Heart left ventricle (tissue), 16 donors: ENCODE measurements around the gene ARRB1. TPM values are rescaled to one million over a fixed set of nuclear protein-coding genes. Genes with fewer than 3 reads are reported as not detected.
"Not testable (repeated sequence)": the region's sequence is repeated elsewhere in the genome, so short reads cannot be mapped to it uniquely, and the experiment has no call there.

ENCODE experiments used
- ATAC-seq, 4 donors: fragments of 200-7000 bp; cut with Tn5 transposase; one replicate each; pipeline ENCODE4 v1.9.1; 2020 to 2022; ENCODE audit warnings: moderate library complexity in 4 of 4, mild to moderate bottlenecking in 3 of 4, moderate number of reproducible peaks in 1 of 4
- DNase-seq, 5 donors: peaks; one replicate each; pipeline ENCODE4 v3.0.0-alpha.2; 2020
- H3K27ac ChIP-seq, 12 donors: fragments of 200-600 bp; sonication (generic) in 4 of 12; one replicate each; pipeline versions ENCODE4 v1.5.0 to v1.8.0; 2016 to 2022; ENCODE audit warnings: mild to moderate bottlenecking in 2 of 12
- H3K27me3 ChIP-seq, 9 donors: fragments of 200-600 bp; sonication (generic) in 2 of 9; one replicate each; pipeline versions ENCODE4 v1.5.1 to v1.8.0; 2016 to 2022; ENCODE audit warnings: mild to moderate bottlenecking in 3 of 9
- H3K36me3 ChIP-seq, 9 donors: fragments of 200-600 bp; sonication (generic) in 2 of 9; one replicate each; pipeline versions ENCODE4 v1.5.0 to v1.8.0; 2018 to 2022; ENCODE audit warnings: mild to moderate bottlenecking in 2 of 9
- H3K4me1 ChIP-seq, 12 donors: fragments of 200-600 bp; sonication (generic) in 4 of 12; one replicate each; pipeline versions ENCODE4 v1.5.0 to v1.8.0; 2016 to 2022; ENCODE audit warnings: mild to moderate bottlenecking in 3 of 12
- H3K4me3 ChIP-seq, 12 donors: fragments of 200-600 bp; sonication (generic) in 4 of 12; one replicate each; pipeline versions ENCODE4 v1.5.0 to v1.8.0; 2017 to 2022; ENCODE audit warnings: mild to moderate bottlenecking in 9 of 12, moderate library complexity in 4 of 12
- H3K9me3 ChIP-seq, 12 donors: fragments of 200-600 bp; sonication (generic) in 4 of 12; one replicate each; pipeline versions ENCODE4 v1.5.0 to v1.8.0; 2016 to 2022; ENCODE audit warnings: mild to moderate bottlenecking in 1 of 12
- POLR2A ChIP-seq, 2 donors: fragments of 450-650 bp; IDR thresholded peaks; one replicate each; pipeline ENCODE4 v1.6.1; 2017; ENCODE audit warnings: antibody characterized with exemption in 2 of 2, mild to moderate bottlenecking in 2 of 2, moderate library complexity in 2 of 2
- WGBS, 4 donors: extraction: QIAGEN DNeasy Blood & Tissue Kit in 2 of 4; methylation state at CpG; one replicate each; pipeline versions ENCODE4 v1.1.5 to v1.1.7; 2013 to 2018; 5-methylcytosine and 5-hydroxymethylcytosine counted together
- intact Hi-C, 10 donors: fragments of 100-400 bp; cut with DNase I; formaldehyde crosslinking; loops; one replicate each; pipeline versions ENCODE4 v1.11.1 to v1.14.2; 2022
- polyA plus RNA-seq, 2 donors: library from polyadenylated mRNA; stranded (reverse); fragments of 200-250 nt; gene quantifications; one replicate each; pipeline ENCODE4 v1.2.3, GENCODE V29; 2013
- total RNA-seq, 9 donors: library from RNA; depleted of rRNA in 2 of 9; stranded (reverse); fragments of >200 nt in 2 of 9; fragmentation: NEBNext Ultra II Directional in 3 of 9; extraction: Animal tissue kit (Norgen Biotek cat#: 25700) in 3 of 9; gene quantifications; one replicate each; pipeline versions ENCODE4 v1.1.0 to v1.2.4, GENCODE V29; 2016 to 2023
- TF ChIP-seq, protein P1 (sequence below), 12 donors: fragments of 200-600 bp; sonication (generic) in 4 of 12; IDR thresholded peaks; one replicate each; pipeline versions ENCODE4 v1.5.0 to v1.8.0; 2018 to 2022; ENCODE audit warnings: antibody characterized with exemption in 12 of 12, mild to moderate bottlenecking in 5 of 12
- donor health status: ischemic (EF 13 %, LVEDD 7.1; RV severe dilation, severe dysfunction).
- donor health status: healthy with polysubstance abuse.
- donor health status: DM: no; HTN: yes; CAD: no.
- donor health status: DM: no; HTN: no; CAD: no.
- donor health status: ischemic (EF 25% LVEDD 6.9; RV normal size, moderate dysfunction).
- donor health status: ischemic (EF 25% LVEDD 5.7; RV mildly dilated, moderate dysfunction).
- donor health status: healthy.
- donor health status: DM: yes; HTN: yes; CAD: no.
- donor health status: ischemic (EF 35%, LVEDD 5.7; RV mildly dilated, moderate dysfunction).
- donor health status: nonischemic (EF 11% LVEDD 7.7; RV severe dilation, severe dysfunction).
- donor health status: DM: yes; HTN: yes; CAD: no.
- donor health status: PGD.
- donor health status: ischemic (EF 29% LVEDD 5.4; RV normal size, mild dysfunction).
- donor health status: nonischemic (EF 23%, LVEDD 6.1; RV moderate dilation, normal function).

Gene ARRB1
- total and polyA plus RNA-seq, 11 donors: 7.9 to 58.9 (median 25.4) TPM

DNA sequence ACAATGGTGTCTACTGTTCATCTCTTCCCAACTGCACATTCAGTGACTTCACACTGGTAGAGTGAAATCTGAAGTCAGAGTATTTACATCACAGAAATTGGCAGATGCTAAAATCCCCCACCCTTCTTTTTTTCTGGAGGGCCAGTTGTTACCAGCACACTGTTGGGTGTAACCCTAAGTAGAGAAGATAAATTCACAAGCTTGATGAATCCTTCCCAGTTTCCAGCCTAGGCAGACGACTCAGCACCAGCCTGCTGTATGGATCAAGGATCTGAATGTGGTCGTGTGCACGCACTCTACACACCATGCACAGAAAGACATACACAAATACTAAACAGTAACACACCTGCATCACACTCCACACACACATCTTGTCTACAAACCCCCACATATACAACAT lies 46.0 kb downstream of the ARRB1 start:
- Histone ChIP-seq H3K9me3 (no peaks in the 10 kb centered on the region), H3K4me3 (peak overlapping the region in 9 of 12 donors; percentile 34 to 56 (median 45)), H3K4me1 (peaks cover 5 to 57% (median 29%) of the 10 kb centered on the region in 12 donors), H3K36me3 (peaks cover 0 to 13% (median 0%) of the 10 kb centered on the region in 9 donors), H3K27me3 (no peaks in the 10 kb centered on the region), H3K27ac (peak overlapping the region in 9 of 12 donors; percentile 42 to 81 (median 75))
- ATAC-seq (no peak), DNase-seq (no peak)
- 57 to 73% (median 66%) methylated on average over 3 of the region's 3 CpGs for WGBS, 4 donors
- intact Hi-C loops: no loop called here
- TF ChIP-seq POLR2A (IDR thresholded peaks at IDR 0.05): no peak
- TF ChIP-seq, protein P1, sequence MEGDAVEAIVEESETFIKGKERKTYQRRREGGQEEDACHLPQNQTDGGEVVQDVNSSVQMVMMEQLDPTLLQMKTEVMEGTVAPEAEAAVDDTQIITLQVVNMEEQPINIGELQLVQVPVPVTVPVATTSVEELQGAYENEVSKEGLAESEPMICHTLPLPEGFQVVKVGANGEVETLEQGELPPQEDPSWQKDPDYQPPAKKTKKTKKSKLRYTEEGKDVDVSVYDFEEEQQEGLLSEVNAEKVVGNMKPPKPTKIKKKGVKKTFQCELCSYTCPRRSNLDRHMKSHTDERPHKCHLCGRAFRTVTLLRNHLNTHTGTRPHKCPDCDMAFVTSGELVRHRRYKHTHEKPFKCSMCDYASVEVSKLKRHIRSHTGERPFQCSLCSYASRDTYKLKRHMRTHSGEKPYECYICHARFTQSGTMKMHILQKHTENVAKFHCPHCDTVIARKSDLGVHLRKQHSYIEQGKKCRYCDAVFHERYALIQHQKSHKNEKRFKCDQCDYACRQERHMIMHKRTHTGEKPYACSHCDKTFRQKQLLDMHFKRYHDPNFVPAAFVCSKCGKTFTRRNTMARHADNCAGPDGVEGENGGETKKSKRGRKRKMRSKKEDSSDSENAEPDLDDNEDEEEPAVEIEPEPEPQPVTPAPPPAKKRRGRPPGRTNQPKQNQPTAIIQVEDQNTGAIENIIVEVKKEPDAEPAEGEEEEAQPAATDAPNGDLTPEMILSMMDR (IDR thresholded peaks at IDR 0.05): no peak

DNA sequence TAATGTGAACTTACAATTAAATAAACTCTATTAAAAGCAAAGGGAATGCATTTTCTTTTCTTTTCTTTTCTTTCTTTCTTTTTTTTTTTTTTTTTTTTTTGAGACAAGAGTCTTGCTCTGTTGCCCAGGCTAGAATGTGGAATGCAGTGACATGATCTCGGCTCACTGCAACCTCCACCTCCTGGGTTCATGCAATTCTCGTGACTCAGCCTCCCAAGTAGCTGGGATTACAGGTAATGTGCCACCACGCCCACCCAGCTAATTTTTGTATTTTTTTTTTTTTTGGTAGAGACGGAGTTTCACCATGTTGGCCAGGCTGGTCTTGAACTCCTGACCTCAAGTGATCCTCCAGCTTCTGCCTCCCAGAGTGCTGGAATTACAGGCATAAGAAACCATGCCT lies 46.5 kb downstream of the ARRB1 start:
- ATAC-seq, intact Hi-C loops, H3K36me3 ChIP-seq, H3K27me3 ChIP-seq, H3K9me3 ChIP-seq, DNase-seq: not testable (repeated sequence)
- Histone ChIP-seq H3K27ac (peak overlapping the region in 8 of 12 donors; percentile 42 to 81 (median 75)), H3K4me1 (peaks cover 5 to 52% (median 25%) of the 10 kb centered on the region in 12 donors), H3K4me3 (peak overlapping the region in 1 of 12 donors; percentile 46)
- 78 to 93% (median 89%) methylated on average over 4 of the region's 4 CpGs for WGBS, 4 donors

DNA sequence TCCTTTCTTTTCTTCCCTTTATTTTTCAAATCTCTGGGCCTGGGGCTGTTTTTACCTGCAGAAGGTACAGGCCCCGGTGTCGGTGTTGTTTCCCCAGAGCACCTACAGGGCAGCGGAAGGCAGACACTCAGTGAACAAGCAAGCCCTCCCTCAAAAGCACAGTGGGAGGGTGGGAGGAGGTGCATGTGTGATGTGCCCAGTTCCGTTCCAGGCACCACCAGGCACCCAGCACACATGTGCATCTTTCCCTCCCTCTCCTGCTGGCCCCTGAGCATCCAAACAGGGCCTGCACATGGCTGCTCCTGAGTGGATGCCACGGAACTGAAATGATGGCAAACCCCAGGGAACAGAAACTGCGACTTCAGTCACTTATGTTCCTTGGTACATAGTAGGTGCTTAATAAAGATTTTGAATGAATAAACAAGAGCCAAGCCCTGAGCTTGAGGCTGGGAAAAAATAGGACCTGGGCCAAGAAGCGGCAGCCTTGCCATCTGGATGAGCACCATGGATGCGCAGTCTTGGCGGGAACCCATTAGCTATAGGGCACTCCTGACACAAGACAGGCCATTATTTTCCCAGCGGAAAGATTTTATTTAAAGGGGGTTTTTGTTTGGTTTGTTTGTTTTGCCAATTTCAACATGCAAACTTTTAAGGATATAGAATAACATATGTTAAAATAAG lies 47.8 kb downstream of the ARRB1 start:
- Histone ChIP-seq H3K36me3 (peaks cover 0 to 3% (median 0%) of the 10 kb centered on the region in 9 donors), H3K9me3 (no peaks in the 10 kb centered on the region), H3K4me1 (peaks cover 5 to 51% (median 25%) of the 10 kb centered on the region in 12 donors), H3K4me3 (no peak overlapping the region), H3K27me3 (no peaks in the 10 kb centered on the region), H3K27ac (peak overlapping the region in 1 of 12 donors; percentile 24)
- DNase-seq (no peak), ATAC-seq (no peak)
- 92 to 95% (median 93%) methylated on average over 10 of the region's 10 CpGs for WGBS, 4 donors
- intact Hi-C loops: no loop called here
- TF ChIP-seq, protein P1 (IDR thresholded peaks at IDR 0.05): no peak
- no peak for TF ChIP-seq POLR2A (IDR thresholded peaks at IDR 0.05)

DNA sequence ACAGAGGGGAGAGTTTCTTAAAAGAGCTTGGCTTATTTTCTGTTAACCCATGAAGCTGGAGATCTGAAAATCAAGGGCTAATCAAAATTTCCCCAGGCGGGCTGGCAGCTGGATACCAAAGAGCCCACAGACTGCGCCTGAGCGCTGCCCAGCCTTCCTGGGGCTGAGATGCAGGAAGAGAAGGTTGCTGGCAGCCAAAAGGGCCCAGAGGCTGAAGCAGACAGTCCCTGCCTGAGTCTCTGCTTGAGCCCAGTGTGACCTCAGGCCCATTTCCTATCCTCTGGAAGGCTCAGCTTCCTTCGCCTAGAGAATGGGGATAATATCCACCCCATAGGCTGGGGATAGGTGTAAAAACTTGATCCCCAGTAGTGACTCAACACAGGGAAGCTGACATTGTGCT lies 49.1 kb downstream of the ARRB1 start:
- Histone ChIP-seq H3K4me1 (peaks cover 5 to 42% (median 19%) of the 10 kb centered on the region in 12 donors), H3K27me3 (no peaks in the 10 kb centered on the region), H3K27ac (peak overlapping the region in 10 of 12 donors; percentile 39 to 66 (median 56)), H3K4me3 (no peak overlapping the region), H3K36me3 (peaks cover 0 to 3% (median 0%) of the 10 kb centered on the region in 9 donors), H3K9me3 (no peaks in the 10 kb centered on the region)
- no peak for DNase-seq
- intact Hi-C loops: no loop called here
- ATAC-seq: peak in 3 of 4 donors; percentile 34 to 48 (median 45)
- WGBS, 4 donors: 51 to 78% (median 69%) methylated on average over 4 of the region's 4 CpGs
- TF ChIP-seq, protein P1 (IDR thresholded peaks at IDR 0.05): no peak
- TF ChIP-seq POLR2A (IDR thresholded peaks at IDR 0.05): no peak
